GM12801 (cell line): ENCODE measurements around the gene MYO15A.

Experiments used
- CTCF ChIP-seq: IDR thresholded peaks from one replicate; pipeline ENCODE4 v1.5.1; 2011; ENCODE audit warnings: control low read depth; ENCODE audit not compliant: insufficient read length; ENCODE audit errors: extremely low read depth

MYO15A gene

GRCh38 chr17:18108401-18109312, at the start of gene MYO15A:
MYO15A (plus strand) TSS chr17:18108756; CDS start chr17:18118801, 10,045 bp downstream.
- no peak for TF ChIP-seq CTCF

GRCh38 chr17:18059283-18059682, 49.3 kb upstream of the MYO15A start:
- TF ChIP-seq CTCF: no peak

- TF ChIP-seq CTCF: no peak
Observed at GRCh38 chr17:18064053-18064452, 44.5 kb upstream of the MYO15A start.

GRCh38 chr17:18065546-18065945, 43.0 kb upstream of the MYO15A start:
- no peak for TF ChIP-seq CTCF

- no peak for TF ChIP-seq CTCF
Observed at GRCh38 chr17:18066866-18067265, 41.7 kb upstream of the MYO15A start.

- no peak for TF ChIP-seq CTCF
Observed at GRCh38 chr17:18069101-18069500, 39.5 kb upstream of the MYO15A start.

- no peak for TF ChIP-seq CTCF
Observed at GRCh38 chr17:18070861-18071340, 37.7 kb upstream of the MYO15A start.
